ELR (cell line): ENCODE data around the gene TERT.
"Not testable (repeated sequence)": the region's sequence is repeated elsewhere in the genome, so short reads cannot be mapped to it uniquely, and the experiment has no call there.

ENCODE experiments used
- DNase-seq: peaks from one replicate; pipeline ENCODE4 v3.0.0-alpha.2; 2015; ENCODE audit warnings: low read depth

TERT gene

GRCh38 chr5:1294206-1294834 lies 548 bp downstream of the TERT start:
- peak; percentile 35 for DNase-seq

GRCh38 chr5:1293416-1294205 lies 1.3 kb downstream of the TERT start:
- peak; percentile 49 for DNase-seq

GRCh38 chr5:1292846-1293415 lies 1.9 kb downstream of the TERT start:
- peak; percentile 52 for DNase-seq

- no peak for DNase-seq
Observed at GRCh38 chr5:1292139-1292538, 2.7 kb downstream of the TERT start.

- DNase-seq = no peak
Observed at GRCh38 chr5:1291611-1292080, 3.2 kb downstream of the TERT start.

GRCh38 chr5:1290956-1291355 lies 3.9 kb downstream of the TERT start:
- not testable (repeated sequence) for DNase-seq

GRCh38 chr5:1289559-1289958 lies 5.3 kb downstream of the TERT start:
- not testable (repeated sequence) for DNase-seq

- DNase-seq = no peak
Observed at GRCh38 chr5:1288439-1289335, 6.2 kb downstream of the TERT start.

GRCh38 chr5:1285883-1286291 lies 9.0 kb downstream of the TERT start:
- DNase-seq = no peak

- no peak for DNase-seq
Observed at GRCh38 chr5:1285141-1285540, 9.7 kb downstream of the TERT start.

GRCh38 chr5:1284336-1284970 lies 10.4 kb downstream of the TERT start:
- DNase-seq = not testable (repeated sequence)

GRCh38 chr5:1283729-1284041 lies 11.2 kb downstream of the TERT start:
- DNase-seq = not testable (repeated sequence)

- not testable (repeated sequence) for DNase-seq
Observed at GRCh38 chr5:1282993-1283728, 11.7 kb downstream of the TERT start.

- DNase-seq = peak; percentile 46
Observed at GRCh38 chr5:1282131-1282992, 12.5 kb downstream of the TERT start.

GRCh38 chr5:1281038-1281882 lies 13.6 kb downstream of the TERT start:
- no peak for DNase-seq

- DNase-seq = peak; percentile 48
Observed at GRCh38 chr5:1280177-1281037, 14.5 kb downstream of the TERT start.

- DNase-seq = no peak
Observed at GRCh38 chr5:1279443-1280151, 15.3 kb downstream of the TERT start.
